AG09309 (cell line): ENCODE results near the gene LMF1.

Experiments
- DNase-seq: peaks from one replicate; pipeline ENCODE4 v3.0.0-alpha.2; 2010; ENCODE audit warnings: low read depth
- H3K4me3 ChIP-seq: 2 replicates; pipeline ENCODE4 v1.5.1; 2011; ENCODE audit warnings: mild to moderate bottlenecking, low read depth, low read length, moderate library complexity; ENCODE audit not compliant: control insufficient read depth
- CTCF ChIP-seq: IDR thresholded peaks from 2 replicates; pipeline ENCODE4 v1.5.1; 2011; ENCODE audit warnings: mild to moderate bottlenecking, low read depth, low read length, inconsistent platforms; ENCODE audit not compliant: insufficient read depth, control insufficient read depth; ENCODE audit errors: missing control alignments

LMF1 gene

DNA sequence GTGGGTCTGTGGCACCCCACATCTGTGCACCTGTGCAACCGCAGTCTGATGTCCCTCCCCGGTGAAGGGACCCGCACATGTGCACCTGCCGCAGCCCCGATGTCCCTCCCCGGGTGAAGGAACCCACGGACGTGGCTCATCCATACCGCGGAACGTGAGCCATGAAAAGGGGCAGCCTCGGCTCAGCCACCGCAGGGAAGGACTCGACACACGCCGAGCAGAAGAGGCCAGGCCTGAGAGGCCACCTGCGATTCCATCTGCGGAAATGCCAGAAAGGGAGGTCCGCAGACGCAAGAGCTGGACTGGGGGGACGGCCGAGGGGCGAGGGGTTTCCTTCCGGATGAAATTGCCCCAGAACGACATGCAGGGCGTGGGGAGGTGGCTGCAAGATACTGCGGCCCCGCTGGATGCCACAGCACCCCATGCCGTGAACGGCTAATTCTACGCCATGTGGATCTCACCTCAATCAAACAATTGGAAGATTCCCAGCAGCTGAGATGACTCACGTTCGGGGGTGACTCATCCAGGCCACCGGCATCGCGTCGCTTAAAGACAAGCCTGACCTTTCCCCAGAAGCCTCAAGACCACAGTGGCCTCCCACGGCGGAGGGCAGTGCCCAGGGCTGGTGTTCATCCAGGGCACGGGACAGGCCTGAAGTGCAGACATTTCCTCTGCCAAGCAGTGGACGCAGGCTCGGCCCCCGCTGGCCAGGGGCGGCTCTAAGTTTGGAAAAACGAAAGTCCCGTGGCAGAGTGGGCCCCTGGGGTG lies 31.8 kb upstream of the LMF1 start:
- DNase-seq = peak; percentile 35
- no peak for TF ChIP-seq CTCF
- H3K4me3 ChIP-seq = no peak overlapping the region

DNA sequence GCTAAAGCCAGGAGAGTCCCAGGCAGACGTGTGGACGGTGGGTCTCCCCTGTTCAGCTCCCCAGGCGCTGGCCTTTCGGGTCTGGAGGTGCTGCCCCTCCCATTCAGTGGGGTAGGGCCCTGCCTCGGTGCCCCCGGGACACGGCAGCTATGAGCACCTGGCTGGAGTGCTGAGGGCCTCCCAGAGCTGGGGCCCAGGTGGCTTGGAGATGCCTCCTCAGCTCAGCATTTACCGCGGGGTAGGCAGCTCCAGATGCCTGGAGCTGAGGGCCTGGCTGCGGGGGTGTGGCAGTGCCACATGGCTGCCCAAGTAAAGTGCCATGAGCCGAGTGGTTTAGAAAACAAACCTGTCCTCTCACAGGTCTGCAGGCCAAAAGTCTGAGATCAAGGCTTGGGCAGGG lies 30.3 kb upstream of the LMF1 start:
- H3K4me3 ChIP-seq = no peak overlapping the region
- no peak for DNase-seq
- TF ChIP-seq CTCF = no peak

- no peak overlapping the region for H3K4me3 ChIP-seq
- TF ChIP-seq CTCF = no peak
- no peak for DNase-seq
These were observed 29.8 kb upstream of the LMF1 start for GRCh38 chr16:1000608-1001007.

GRCh38 chr16:999677-1000076 lies 28.9 kb upstream of the LMF1 start:
- no peak overlapping the region for H3K4me3 ChIP-seq
- no peak for TF ChIP-seq CTCF
- no peak for DNase-seq

DNA sequence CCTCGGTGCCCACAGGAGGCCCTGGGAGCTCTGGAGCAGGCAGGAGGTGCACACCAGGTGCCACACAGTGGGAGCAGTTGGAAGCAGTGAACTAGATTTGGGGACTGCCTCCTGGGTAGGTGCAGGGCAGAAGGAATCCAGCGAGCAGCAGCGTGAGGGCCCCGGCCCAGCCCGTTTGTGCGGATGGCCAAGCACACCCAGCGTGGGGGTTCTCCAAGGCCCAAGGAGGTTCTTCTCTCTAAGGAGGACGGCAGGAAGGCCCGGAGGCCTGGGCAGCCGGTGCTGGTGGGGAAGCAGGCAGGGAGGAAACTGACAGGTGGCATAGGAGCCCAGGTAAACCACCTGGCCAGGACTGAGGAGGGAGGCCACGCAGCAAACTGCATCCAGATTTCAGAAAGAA lies 27.8 kb upstream of the LMF1 start:
- H3K4me3 ChIP-seq = no peak overlapping the region
- no peak for TF ChIP-seq CTCF
- no peak for DNase-seq

GRCh38 chr16:998211-998610 lies 27.4 kb upstream of the LMF1 start:
- TF ChIP-seq CTCF = no peak
- no peak overlapping the region for H3K4me3 ChIP-seq

More at GRCh38 chr16:998211-998610, 27.4 kb upstream of the LMF1 start:
- DNase-seq = no peak
